HepG2 (cell line): ENCODE data around the gene SWSAP1. TPM values are rescaled to one million over a fixed set of nuclear protein-coding genes. Genes with fewer than 3 reads are reported as not detected.

Source experiments
- AHR ChIP-seq: IDR thresholded peaks from 2 replicates; pipeline ENCODE4 v1.6.1; 2018; ENCODE audit warnings: missing genetic modification reagents, missing compliant biosample characterization
- EEA1 ChIP-seq: sonication (generic); formaldehyde crosslinking; IDR thresholded peaks from 2 replicates; pipeline ENCODE4 v1.5.1; 2020; ENCODE audit warnings: mild to moderate bottlenecking, missing genetic modification reagents, borderline replicate concordance
- FOXA1 ChIP-seq, 2 experiments: fragments of 450-650 bp in 1 of 2; sonication (generic) in 1 of 2; formaldehyde crosslinking in 1 of 2; IDR thresholded peaks; 2 replicates each; pipeline versions ENCODE4 v1.4.0 to v1.6.1; 2016 to 2020; ENCODE audit warnings: missing genetic modification reagents in 1 of 2
- GTF3A ChIP-seq: sonication (generic); formaldehyde crosslinking; conservative IDR thresholded peaks from 2 replicates; pipeline ENCODE4 v1.4.0; 2020; ENCODE audit warnings: mild to moderate bottlenecking, missing genetic modification reagents
- LCORL ChIP-seq, 2 experiments: fragments of 450-650 bp in 1 of 2; sonication (generic) in 1 of 2; formaldehyde crosslinking in 1 of 2; IDR thresholded peaks; 2 replicates each; pipeline versions ENCODE4 v1.5.0 to v1.6.1; 2017 to 2020; ENCODE audit warnings: antibody characterized with exemption in 1 of 2, missing genetic modification reagents in 1 of 2
- MEIS2 ChIP-seq: sonication (generic); formaldehyde crosslinking; IDR thresholded peaks from 2 replicates; pipeline ENCODE4 v1.9.0; 2021; ENCODE audit warnings: mild to moderate bottlenecking, missing genetic modification reagents
- MTF2 ChIP-seq: sonication (generic); formaldehyde crosslinking; IDR thresholded peaks from 2 replicates; pipeline ENCODE4 v1.5.0; 2020; ENCODE audit warnings: missing genetic modification reagents, borderline replicate concordance
- PHF5A ChIP-seq: IDR thresholded peaks from one replicate; pipeline ENCODE4 v1.6.1; 2018; ENCODE audit warnings: low read depth, missing genetic modification reagents; ENCODE audit not compliant: unreplicated experiment
- POLR2G ChIP-seq: fragments of 200-400 bp; formaldehyde crosslinking; IDR thresholded peaks from 2 replicates; pipeline ENCODE4 v1.6.1; 2018; ENCODE audit warnings: mild to moderate bottlenecking, low read depth, low read length, moderate library complexity
- RARG ChIP-seq: sonication (generic); formaldehyde crosslinking; IDR thresholded peaks from 2 replicates; pipeline ENCODE4 v1.4.0; 2020; ENCODE audit warnings: low read depth, mild to moderate bottlenecking, missing genetic modification reagents
- TEAD2 ChIP-seq: sonication (generic); formaldehyde crosslinking; IDR thresholded peaks from 2 replicates; pipeline ENCODE4 v1.9.0; 2021; ENCODE audit warnings: missing genetic modification reagents
- ZFP37 ChIP-seq: sonication (generic); formaldehyde crosslinking; IDR thresholded peaks from 2 replicates; pipeline ENCODE4 v1.4.0; 2020; ENCODE audit warnings: missing genetic modification reagents, borderline replicate concordance
- ZNF143 ChIP-seq: sonication (generic); formaldehyde crosslinking; IDR thresholded peaks from 2 replicates; pipeline ENCODE4 v1.4.0; 2020; ENCODE audit warnings: missing genetic modification reagents
- ZNF430 ChIP-seq: sonication (generic); formaldehyde crosslinking; IDR thresholded peaks from 2 replicates; pipeline ENCODE4 v1.9.0; 2021; ENCODE audit warnings: mild to moderate bottlenecking, missing genetic modification reagents
- ZNF432 ChIP-seq: sonication (generic); formaldehyde crosslinking; IDR thresholded peaks from 2 replicates; pipeline ENCODE4 v1.5.0; 2020; ENCODE audit warnings: missing genetic modification reagents, mild to moderate bottlenecking, borderline replicate concordance
- ZNF619 ChIP-seq: sonication (generic); formaldehyde crosslinking; IDR thresholded peaks from 2 replicates; pipeline ENCODE4 v1.4.0; 2020; ENCODE audit warnings: mild to moderate bottlenecking, missing genetic modification reagents
- ZNF747 ChIP-seq: sonication (generic); formaldehyde crosslinking; IDR thresholded peaks from 2 replicates; pipeline ENCODE4 v1.8.1; 2023; ENCODE audit warnings: missing genetic modification reagents, mild to moderate bottlenecking, borderline replicate concordance
- ZNF780A ChIP-seq: sonication (generic); formaldehyde crosslinking; IDR thresholded peaks from 2 replicates; pipeline ENCODE4 v1.8.0; 2022; ENCODE audit warnings: mild to moderate bottlenecking, missing genetic modification reagents, moderate library complexity
- polyA plus RNA-seq, 8 experiments: library from polyadenylated mRNA; depleted of rRNA in 3 of 8; stranded (reverse) in 7 of 8; unstranded in 1 of 8; fragments of >200 nt; fragmentation: Illumina TruSeq in 4 of 8; extraction: Trizol in 4 of 8; gene quantifications; 2 replicates each; pipeline versions ENCODE4 v1.2.1 to v1.2.3, GENCODE V29; 2011 to 2016; ENCODE audit warnings: low read depth in 4 of 8, missing spikeins in 1 of 8, mixed read lengths in 1 of 8; ENCODE audit not compliant: insufficient read depth in 1 of 8
- total RNA-seq, 5 experiments: library from RNA; depleted of rRNA; stranded (reverse); fragments of >200 nt; fragmentation: Illumina TruSeq; extraction: Trizol; gene quantifications; 2 replicates each; pipeline ENCODE4 v1.2.3, GENCODE V29; 2016; ENCODE audit warnings: low read depth in 1 of 5
- TF ChIP-seq, protein P1 (sequence below), 2 experiments: sonication (generic) in 1 of 2; formaldehyde crosslinking in 1 of 2; IDR thresholded peaks; 2 replicates each; pipeline versions ENCODE4 v1.4.0 to v1.6.1; 2018 to 2020; ENCODE audit warnings: missing genetic modification reagents in 2 of 2, borderline replicate concordance in 1 of 2, low read depth in 1 of 2, mild to moderate bottlenecking in 1 of 2, missing biosample characterization in 1 of 2
- TF ChIP-seq, protein P2 (sequence below): sonication (generic); formaldehyde crosslinking; IDR thresholded peaks from 2 replicates; pipeline ENCODE4 v1.4.0; 2020; ENCODE audit warnings: mild to moderate bottlenecking, missing genetic modification reagents
- TF ChIP-seq, protein P3 (sequence below): sonication (generic); formaldehyde crosslinking; IDR thresholded peaks from 2 replicates; pipeline ENCODE4 v1.5.1; 2020; ENCODE audit warnings: missing genetic modification reagents, mild to moderate bottlenecking, borderline replicate concordance
- TF ChIP-seq, protein P4 (sequence below): sonication (generic); formaldehyde crosslinking; IDR thresholded peaks from 2 replicates; pipeline ENCODE4 v1.8.0; 2022; ENCODE audit warnings: missing genetic modification reagents, mild to moderate bottlenecking, inconsistent platforms, borderline replicate concordance
- TF ChIP-seq, protein P5 (sequence below): IDR thresholded peaks from 2 replicates; pipeline ENCODE4 v1.6.1; 2012; ENCODE audit warnings: inconsistent platforms

The SWSAP1 gene
- total and polyA plus RNA-seq, 2 of the 13 experiments (the other 11 are each of a cell fraction or from before 2014, with no cell fraction given) = 2.7 to 3.3 TPM

DNA sequence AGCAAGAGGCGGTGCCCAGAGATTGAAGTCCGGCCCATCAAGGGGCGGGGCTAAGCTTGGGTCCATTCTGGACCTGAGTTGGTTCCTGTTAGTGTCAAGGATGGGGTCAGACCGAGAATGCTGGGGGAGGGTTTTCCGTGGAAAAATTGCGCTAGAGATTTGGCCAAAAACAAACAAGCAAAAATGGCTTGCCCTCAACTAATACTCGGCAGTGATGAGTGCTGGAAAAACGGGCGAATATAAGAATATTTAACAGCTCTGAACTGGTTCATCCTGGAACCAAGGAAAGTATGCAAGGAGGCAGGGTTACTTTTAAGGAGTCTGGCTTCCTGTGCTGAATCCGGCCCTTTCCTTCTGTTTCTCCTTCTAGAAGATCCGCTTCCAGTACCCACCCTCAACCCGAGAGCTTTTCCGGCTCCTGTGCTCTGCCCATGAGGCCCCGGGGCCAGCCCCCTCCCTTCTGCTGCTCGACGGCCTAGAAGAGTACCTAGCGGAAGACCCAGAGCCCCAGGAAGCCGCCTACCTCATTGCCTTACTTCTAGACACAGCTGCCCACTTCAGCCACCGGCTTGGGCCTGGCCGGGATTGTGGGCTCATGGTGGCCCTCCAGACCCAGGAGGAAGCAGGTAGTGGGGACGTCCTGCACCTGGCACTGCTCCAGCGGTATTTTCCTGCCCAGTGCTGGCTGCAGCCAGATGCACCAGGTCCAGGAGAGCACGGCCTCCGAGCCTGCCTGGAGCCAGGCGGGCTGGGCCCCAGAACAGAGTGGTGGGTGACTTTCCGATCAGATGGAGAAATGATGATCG, 880 bp downstream of the SWSAP1 start (continued):
- TF ChIP-seq POLR2G = peak; percentile 53; the same call in 1 of the 2 replicates
- TF ChIP-seq, protein P1, sequence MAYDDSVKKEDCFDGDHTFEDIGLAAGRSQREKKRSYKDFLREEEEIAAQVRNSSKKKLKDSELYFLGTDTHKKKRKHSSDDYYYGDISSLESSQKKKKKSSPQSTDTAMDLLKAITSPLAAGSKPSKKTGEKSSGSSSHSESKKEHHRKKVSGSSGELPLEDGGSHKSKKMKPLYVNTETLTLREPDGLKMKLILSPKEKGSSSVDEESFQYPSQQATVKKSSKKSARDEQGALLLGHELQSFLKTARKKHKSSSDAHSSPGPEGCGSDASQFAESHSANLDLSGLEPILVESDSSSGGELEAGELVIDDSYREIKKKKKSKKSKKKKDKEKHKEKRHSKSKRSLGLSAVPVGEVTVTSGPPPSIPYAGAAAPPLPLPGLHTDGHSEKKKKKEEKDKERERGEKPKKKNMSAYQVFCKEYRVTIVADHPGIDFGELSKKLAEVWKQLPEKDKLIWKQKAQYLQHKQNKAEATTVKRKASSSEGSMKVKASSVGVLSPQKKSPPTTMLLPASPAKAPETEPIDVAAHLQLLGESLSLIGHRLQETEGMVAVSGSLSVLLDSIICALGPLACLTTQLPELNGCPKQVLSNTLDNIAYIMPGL (CRISPR knock-in tag; IDR thresholded peaks at IDR 0.05; ENCODE audit: borderline replicate concordance in 1 of 2, low read depth in 1 of 2) = peak; percentile 42 to 48; a peak in 2 of 4 replicates
- 0 out of 2 replicates have a peak, but pooled peaks have one; percentile 51 for TF ChIP-seq ZNF143 (CRISPR knock-in tag)
- TF ChIP-seq, protein P2, sequence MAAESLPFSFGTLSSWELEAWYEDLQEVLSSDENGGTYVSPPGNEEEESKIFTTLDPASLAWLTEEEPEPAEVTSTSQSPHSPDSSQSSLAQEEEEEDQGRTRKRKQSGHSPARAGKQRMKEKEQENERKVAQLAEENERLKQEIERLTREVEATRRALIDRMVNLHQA (CRISPR knock-in tag) = no peak
- no peak for TF ChIP-seq ZNF432
- TF ChIP-seq ZNF747 (CRISPR knock-in tag) = no peak
- no peak for TF ChIP-seq TEAD2 (CRISPR knock-in tag)
- 0 out of 2 replicates have a peak, but pooled peaks have one; percentile 67 for TF ChIP-seq ZNF430 (CRISPR knock-in tag)
- TF ChIP-seq MTF2 (CRISPR knock-in tag) = no peak
- TF ChIP-seq, protein P3, sequence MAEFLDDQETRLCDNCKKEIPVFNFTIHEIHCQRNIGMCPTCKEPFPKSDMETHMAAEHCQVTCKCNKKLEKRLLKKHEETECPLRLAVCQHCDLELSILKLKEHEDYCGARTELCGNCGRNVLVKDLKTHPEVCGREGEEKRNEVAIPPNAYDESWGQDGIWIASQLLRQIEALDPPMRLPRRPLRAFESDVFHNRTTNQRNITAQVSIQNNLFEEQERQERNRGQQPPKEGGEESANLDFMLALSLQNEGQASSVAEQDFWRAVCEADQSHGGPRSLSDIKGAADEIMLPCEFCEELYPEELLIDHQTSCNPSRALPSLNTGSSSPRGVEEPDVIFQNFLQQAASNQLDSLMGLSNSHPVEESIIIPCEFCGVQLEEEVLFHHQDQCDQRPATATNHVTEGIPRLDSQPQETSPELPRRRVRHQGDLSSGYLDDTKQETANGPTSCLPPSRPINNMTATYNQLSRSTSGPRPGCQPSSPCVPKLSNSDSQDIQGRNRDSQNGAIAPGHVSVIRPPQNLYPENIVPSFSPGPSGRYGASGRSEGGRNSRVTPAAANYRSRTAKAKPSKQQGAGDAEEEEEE (CRISPR knock-in tag) = peak; percentile 29; the same call in 1 of the 2 replicates
- 0 out of 2 replicates have a peak, but pooled peaks have one; percentile 69 for TF ChIP-seq ZNF619 (CRISPR knock-in tag)
- TF ChIP-seq, protein P4, sequence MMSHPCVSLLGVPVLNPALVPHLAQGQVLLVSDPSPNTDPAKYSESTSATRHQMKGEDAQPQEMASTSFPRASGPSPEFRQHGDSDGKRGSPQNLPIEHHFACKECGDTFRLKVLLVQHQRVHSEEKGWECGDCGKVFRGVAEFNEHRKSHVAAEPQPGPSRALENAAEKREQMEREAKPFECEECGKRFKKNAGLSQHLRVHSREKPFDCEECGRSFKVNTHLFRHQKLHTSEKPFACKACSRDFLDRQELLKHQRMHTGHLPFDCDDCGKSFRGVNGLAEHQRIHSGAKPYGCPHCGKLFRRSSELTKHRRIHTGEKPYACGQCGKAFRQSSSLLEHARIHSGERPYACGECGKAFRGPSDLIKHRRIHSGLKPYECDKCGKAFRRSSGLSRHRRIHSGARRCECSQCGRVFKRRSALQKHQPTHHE (CRISPR knock-in tag) = 0 out of 2 replicates have a peak, but pooled peaks have one; percentile 12
- no peak for TF ChIP-seq LCORL (IDR thresholded peaks at IDR 0.05)
- TF ChIP-seq LCORL (CRISPR knock-in tag; IDR thresholded peaks at IDR 0.05) = peak; percentile 49; the same call in 1 of the 2 replicates
- TF ChIP-seq ZFP37 (CRISPR knock-in tag) = no peak; the same call in 1 of the 2 replicates
- no peak for TF ChIP-seq MEIS2 (CRISPR knock-in tag)
- TF ChIP-seq FOXA1 (IDR thresholded peaks at IDR 0.05) = no peak
- peak; percentile 32; the same call in 1 of the 2 replicates for TF ChIP-seq FOXA1 (CRISPR knock-in tag; IDR thresholded peaks at IDR 0.05)
- TF ChIP-seq PHF5A = no peak
- TF ChIP-seq ZNF780A (CRISPR knock-in tag) = no peak
- TF ChIP-seq, protein P5, sequence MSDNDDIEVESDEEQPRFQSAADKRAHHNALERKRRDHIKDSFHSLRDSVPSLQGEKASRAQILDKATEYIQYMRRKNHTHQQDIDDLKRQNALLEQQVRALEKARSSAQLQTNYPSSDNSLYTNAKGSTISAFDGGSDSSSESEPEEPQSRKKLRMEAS = peak; percentile 33; the same call in 1 of the 2 replicates
- TF ChIP-seq EEA1 (CRISPR knock-in tag) = no peak
- TF ChIP-seq RARG (CRISPR knock-in tag) = peak; percentile 66; the same call in 1 of the 2 replicates
- TF ChIP-seq AHR (CRISPR knock-in tag) = no peak; the same call in 1 of the 2 replicates
- no peak for TF ChIP-seq GTF3A (CRISPR knock-in tag)
